Tongue (tissue), 2 donors: ENCODE results near the gene ASXL3. TPM values are rescaled to one million over a fixed set of nuclear protein-coding genes. Genes with fewer than 3 reads are reported as not detected.

Experiments used
- DNase-seq: peaks from one replicate; pipeline ENCODE4 v3.0.0-alpha.2; 2015
- total RNA-seq: library from RNA; depleted of rRNA; stranded (reverse); fragments of >200 nt; gene quantifications from one replicate; pipeline ENCODE4 v1.2.3, GENCODE V29; 2014

The ASXL3 gene
- total RNA-seq, 1 donor from 2014 or later, result 4.3 TPM

DNA sequence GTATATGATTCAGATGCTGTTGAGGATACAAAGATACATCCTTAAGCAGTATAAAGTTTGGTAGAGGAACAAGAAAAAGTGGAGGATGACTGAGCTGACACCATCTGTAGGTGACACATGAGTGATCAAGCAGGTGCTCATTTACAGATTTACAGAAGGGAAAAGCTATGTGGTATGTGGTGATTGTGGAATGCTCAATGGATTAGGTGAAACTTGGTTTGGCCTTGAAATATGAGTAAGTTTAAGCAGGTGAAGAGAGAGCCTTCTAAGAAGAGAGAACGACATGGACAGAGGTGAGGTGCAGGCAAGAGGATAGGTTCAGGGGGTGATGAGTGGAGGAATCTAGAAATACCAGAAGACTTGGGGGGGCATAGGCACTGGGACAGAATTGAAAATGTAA lies 5.9 kb downstream of the ASXL3 start:
- DNase-seq, result no peak

- DNase-seq, result no peak
These were observed 6.8 kb downstream of the ASXL3 start for GRCh38 chr18:33584548-33585430.

DNA sequence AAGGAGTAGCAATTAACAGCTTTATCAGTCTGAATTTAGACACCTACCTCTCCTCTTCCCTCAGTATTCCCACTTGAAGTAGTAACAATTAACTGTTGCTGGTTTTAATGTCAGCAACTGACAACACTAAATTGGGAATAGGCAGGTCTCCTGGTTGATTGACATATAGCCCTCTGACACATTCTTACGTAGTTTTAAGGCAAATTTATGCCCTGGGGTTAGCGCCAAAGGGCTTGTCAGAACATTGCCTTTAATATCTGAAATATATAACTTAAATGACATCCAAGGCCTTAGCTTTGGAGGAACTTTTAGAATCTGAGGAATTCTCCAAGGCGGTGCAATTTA lies 7.4 kb downstream of the ASXL3 start:
- DNase-seq, result no peak

GRCh38 chr18:33588361-33588760 lies 10.3 kb downstream of the ASXL3 start:
- no peak for DNase-seq

DNA sequence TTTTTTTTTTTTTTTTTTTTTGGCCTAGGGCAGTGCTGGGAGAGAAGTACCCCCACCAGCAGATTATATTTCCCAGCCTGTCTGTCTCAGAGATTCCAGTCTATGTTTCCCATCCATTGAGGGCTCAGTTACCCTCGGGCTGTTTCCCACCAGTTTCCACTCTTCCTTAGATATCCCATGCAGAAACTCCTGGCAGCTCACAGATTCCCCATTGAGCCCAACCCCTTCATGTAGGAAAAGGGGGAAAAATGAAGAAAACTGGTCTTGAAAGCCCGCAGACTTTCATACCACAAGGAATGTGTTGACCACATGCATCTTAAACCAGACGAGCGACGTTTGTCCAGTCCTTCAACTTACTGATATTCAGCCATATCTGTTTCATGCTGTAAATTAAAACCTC lies 15.2 kb downstream of the ASXL3 start:
- no peak for DNase-seq

GRCh38 chr18:33594799-33595198 lies 16.8 kb downstream of the ASXL3 start:
- no peak for DNase-seq

DNA sequence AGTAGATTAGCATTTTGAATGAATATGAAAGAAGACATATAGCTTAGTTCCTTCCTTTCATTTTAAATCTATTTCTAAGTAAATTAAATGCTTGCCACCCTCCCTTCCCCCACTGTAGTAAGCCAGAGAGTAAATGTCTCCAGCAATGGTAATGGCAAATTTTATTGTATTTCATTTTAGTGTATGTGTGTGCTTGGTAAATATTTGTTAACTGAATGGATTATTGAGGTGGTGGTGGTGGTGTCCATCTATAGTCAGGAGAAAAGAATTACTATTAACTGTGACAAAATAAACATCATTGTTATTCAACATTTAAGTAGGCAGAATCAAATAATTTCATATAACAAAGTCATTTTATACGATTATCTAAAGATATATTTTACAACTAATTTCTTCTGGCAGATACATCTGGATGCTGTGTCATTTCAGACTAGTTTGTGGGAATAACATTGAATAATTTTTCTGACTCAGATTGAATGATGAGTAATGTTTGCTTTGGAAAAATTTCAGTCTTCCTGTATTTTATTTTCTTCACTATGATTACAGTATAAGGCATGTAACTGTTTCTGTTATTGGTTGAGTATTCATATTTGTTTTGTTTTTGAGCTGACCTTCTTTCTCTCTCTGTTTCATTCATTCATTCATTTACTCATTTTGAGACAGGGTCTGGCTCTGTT lies 18.3 kb downstream of the ASXL3 start:
- DNase-seq, result no peak

DNA sequence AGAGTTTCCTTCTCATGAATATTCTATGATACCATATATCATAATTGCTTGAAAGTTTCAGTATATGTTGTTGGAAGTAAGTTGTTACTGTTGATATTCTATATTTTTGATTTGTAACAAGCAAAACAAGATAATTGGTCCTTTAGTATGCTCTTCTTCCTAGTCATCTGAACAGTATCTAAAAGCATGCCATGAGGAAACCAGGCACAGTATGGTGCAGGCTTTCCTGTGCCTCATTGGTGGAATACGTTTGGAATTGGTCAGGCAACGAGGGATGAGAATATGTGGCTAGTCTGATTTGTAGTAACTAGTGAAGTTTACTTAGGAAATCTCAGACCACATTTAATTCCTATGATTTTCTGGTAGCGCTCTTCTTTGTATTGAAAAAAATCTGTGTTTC lies 22.8 kb downstream of the ASXL3 start:
- DNase-seq, result no peak

DNA sequence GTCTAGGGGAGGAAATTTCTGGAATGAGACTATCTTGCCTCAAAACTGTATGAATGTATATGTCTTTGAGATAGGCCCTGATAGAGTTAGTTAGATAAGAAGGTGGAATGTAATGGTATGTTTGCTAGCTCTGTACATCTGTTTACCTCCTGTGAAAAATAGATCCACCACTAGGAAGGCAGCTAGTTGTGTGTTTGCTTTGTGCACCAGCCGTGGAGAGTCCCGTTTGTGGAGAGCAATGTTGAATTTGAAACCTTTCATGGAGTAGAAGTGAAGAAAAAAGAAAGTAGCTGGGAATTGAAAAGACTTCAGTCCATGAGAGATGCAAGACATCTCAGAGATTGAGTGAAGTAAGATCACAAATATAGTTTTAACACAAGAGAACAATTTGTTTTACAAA lies 25.4 kb downstream of the ASXL3 start:
- no peak for DNase-seq

DNA sequence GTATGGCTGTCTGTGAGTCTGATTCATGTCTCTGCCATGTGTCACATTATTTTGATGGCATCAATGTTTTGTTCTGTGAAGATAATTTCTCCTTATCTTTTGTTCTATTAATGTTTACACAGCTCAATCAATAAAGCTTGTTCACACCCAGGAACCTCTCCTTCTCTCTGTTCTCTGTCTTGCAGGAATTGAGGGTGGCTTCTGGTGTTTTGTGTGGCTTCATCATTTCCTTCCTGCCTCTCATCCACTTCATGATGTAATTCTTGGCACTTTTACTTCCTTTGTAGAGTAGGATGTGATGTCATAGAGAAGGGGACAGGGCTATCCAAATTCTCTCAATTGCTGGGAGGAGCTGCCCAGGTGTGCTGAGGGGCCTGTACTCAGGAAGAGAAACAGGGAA lies 27.2 kb downstream of the ASXL3 start:
- DNase-seq, result no peak

DNA sequence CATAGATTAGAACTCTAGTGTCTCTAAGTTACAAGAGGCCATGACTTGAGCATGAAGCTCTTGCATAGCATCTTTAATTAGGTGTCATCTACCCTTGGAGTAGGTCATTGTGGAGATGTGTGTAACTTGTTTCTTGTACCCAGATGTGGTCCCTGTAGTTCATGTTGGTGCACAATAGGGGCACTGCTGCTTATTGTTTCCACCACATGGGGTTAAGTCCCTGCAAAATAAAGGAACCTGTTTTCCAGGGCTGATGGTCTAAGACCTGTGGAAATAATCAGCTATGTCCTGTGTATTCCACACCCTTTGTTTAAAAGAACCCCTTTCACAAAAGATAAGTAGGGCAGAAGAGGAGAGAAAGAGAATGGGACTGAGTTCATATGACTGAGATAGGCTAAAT lies 28.6 kb downstream of the ASXL3 start:
- DNase-seq, result no peak

- no peak for DNase-seq
These were observed 33.6 kb downstream of the ASXL3 start for GRCh38 chr18:33611525-33612135.

DNA sequence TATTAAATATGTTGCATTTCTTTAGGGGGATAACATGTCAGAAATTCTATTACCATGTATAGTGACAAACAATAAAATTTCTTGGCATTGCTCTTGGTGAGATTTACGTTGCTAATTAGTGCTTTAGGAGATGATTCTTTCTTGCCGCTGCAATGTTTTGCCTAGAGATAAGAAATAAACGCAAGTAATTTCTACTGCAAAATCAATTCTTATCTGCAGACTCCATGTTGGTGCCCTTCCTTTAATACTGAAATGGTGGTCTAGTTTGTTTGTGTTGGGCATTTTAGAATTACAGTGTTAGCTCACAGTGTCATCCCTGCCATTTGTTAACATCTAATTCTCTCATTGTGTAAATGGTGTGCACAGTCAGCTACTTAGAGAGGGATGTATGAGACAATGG lies 34.6 kb downstream of the ASXL3 start:
- no peak for DNase-seq

DNA sequence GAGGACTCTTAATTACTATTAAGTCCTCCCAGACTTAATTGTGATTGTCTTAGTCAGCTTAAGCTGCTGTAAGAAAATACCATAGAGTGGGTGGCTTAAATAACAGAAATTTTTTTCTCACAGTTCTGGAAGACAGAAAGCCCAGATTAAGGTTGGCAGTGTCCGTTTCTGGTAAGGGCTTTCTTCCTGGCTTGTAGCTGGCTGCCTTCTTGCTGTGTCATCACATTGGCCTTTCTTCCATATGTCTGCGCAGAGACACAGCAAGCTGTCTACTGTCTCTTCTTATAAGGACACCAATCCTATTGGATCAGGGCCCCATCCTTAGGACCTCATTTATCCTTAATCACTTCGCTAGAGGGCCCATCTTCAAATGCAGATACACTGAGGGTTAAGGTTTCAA lies 38.5 kb downstream of the ASXL3 start:
- no peak for DNase-seq

DNA sequence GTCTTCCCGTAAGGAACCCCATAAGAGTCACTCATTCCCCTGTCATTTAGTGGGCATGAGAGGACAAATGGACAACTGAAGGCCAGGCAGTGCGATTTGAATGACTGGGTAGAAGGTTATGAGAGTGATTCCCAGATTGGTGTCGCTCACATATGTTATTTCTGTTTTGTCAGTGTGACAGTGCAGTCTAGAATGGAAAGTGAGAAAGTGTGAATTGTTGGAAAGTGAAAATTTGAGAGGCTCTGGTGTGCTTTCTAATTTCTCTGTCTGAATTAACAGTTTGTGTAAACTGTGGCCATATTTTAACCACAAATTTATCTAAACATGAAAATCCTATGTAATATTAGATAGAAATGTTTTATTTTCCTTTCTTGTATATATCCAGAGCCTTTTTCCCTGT lies 49.1 kb downstream of the ASXL3 start:
- no peak for DNase-seq

- DNase-seq, result no peak
These were observed 52.5 kb downstream of the ASXL3 start for GRCh38 chr18:33630476-33630875.

DNA sequence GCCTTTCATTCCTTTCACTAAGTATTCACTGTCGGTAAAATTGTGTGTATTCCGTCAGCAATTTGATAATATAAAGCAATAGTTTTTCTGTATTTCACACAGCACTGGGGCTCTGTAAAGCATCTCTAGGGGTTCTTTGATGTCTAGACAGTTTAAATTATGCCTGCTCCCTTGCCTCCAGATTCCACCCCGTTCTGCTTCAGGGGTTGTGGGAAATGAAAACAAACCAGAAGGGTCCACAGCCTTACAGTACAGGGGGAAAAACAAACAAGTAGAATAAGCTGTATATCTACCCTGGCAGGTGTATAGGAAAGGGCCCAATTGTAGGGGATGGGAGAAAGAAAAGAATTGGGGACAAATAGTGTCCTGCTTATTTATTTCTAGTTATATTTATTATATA lies 63.1 kb downstream of the ASXL3 start:
- DNase-seq, result no peak

DNA sequence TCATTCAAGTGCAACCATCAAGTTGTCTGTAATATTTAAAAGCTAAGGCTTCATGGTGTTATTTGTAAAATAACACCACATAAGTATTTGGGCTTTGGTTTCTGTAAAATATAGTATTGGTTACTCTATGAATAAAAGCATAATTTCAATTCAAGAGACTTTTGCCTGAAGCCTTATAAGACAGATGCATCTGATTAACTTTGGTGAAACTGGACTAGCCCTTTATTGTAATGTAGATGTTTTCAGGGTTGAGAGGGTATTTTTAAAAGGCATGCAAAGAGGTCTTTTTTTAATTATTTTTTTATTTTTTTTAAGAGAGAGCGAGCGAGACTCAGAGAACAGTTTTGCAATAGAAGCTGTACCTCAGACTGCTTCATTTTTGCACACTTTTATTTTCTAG lies 66.5 kb downstream of the ASXL3 start:
- no peak for DNase-seq

DNA sequence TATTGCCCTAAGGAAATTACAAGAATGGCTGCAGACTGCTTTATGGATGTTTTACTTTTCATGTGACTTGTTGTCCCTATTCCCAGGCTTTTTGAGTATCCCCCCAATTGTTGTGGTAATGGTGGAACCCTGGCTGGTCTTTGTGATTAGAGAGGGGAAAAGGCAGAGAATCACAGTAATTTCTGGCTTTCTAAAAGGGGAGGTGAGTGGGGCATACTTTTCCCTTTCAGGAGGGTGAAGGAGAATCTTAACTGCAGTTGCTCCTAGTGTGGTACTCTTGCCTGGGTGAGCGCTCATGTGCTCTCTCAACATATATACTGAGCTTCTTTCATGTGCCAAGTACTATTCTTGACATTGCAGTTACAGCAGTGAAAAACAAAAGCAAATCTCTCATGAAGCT lies 69.3 kb downstream of the ASXL3 start:
- DNase-seq, result no peak

DNA sequence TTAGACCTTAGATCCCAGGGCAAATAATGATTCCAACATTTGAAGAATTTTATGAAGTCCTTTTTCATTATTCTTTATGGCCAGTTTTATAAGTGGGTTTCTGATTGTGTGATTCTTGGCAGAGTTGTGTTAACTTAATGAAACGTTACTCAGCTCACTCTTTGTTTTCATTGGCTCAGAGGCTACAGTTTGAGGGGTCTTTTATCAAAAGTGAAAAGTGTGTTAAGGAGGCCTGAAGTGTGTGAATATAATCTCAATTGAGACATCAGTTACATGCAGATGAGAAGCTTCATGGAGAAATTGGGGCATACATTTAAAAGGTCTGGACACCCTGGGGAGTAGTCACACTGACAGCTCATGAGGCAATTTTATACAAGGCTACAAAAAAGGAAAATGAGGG lies 74.6 kb downstream of the ASXL3 start:
- no peak for DNase-seq

DNA sequence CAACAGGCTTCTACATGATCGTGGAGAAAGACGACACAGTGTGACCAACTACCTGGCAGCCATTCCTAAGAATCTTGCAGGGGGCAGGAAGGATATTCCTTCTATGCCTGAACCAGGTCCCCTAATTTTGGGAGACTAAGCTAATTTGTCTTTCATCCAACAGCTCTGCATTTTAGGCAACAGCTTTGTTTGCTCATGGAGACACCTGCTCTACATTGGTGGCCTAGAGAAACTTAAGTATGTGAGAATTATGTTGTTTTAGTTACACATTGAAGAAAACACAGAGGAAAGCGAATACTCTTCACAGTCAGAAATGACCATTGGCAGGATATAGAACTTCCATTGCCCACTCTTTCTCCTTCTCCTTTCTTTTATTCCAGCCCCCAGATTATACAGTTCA lies 75.2 kb downstream of the ASXL3 start:
- no peak for DNase-seq

GRCh38 chr18:33656889-33657448 lies 79.0 kb downstream of the ASXL3 start:
- DNase-seq, result no peak

DNA sequence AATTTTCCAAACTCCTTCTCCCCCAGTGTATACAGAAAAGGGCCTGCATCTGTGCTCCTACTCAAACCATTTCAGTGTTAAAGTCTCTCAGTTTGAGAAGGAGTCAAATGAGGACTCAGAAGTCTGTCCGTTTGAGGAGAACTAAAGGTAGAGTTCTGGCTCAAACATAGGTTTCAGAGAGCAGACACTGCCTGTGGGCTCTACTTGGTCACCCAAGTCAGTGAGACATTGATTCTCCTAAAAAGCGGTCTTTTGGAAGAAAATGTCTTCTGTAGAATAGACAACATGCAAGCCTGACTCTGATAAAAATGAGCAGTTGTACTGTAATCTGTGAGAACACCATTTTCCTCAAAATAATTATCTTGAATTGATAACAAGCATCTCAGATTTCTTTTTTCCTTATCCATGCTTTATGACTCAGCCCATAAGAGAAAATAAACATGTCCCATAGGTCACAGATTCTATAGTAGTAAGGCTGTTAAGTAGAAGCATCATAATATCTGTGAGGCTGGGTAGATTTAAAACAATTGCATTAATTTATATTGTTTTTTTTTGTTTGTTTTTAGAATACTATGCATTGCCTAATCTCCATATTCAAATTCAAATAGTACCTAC lies 82.8 kb downstream of the ASXL3 start:
- DNase-seq, result no peak
